GM10847 (cell line): ENCODE measurements around the gene HAL.

Experiments used
- POLR2A ChIP-seq: IDR thresholded peaks from 2 replicates; pipeline ENCODE4 v1.6.1; 2011; ENCODE audit not compliant: insufficient read length; ENCODE audit errors: extremely low read depth

The HAL gene

DNA sequence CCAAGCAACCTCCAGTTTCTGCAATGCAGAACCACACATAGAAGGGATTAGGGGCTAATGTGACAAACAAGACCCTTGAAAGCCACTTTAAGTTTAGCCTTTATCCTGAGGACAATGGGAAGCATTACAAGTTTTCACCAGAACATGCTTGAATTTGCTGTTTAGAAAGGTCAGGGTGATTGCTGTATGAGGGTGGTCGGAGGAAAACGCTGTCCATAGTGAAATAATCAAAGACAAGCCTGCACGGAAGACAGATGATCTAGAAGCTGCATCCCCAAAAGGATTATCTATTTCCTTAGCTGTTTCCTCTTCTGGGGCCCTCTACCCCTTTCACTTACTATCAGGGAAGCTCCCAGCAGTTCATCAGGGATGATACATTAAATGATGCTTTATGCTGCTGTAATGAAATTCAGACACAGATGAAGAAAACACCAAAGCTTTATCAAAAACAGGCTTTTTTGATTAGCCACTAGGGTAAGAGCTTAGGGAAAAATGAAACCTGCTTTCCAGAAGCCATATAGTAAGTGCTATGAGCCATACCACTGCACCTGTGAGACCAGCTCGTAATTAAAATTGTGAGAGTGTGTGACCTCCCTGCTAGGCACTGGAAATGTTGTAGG is 6.5 kb downstream of the HAL start:
- no peak for TF ChIP-seq POLR2A

- no peak for TF ChIP-seq POLR2A
Measured at GRCh38 chr12:95988506-95989275, 7.5 kb downstream of the HAL start.

GRCh38 chr12:95986635-95987570 is 9.2 kb downstream of the HAL start:
- no peak for TF ChIP-seq POLR2A

DNA sequence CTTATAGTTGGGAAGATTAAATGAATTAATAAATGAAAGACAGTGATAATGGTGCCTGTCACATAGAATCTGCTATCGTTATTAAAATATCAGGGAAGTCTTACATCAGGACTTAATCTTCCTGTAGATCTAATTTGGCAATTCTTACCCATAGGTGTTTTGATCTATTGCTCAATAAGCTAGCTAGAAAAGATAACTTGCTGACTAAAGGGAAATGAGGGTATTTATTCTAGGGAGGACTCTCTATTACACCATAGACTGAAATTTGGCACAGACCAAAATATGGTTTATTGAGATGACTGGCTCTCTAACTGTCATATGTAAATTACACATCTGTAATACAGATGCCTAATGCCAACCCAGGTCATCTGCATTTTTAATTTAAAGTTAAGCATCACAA is 11.5 kb downstream of the HAL start:
- TF ChIP-seq POLR2A, result no peak

DNA sequence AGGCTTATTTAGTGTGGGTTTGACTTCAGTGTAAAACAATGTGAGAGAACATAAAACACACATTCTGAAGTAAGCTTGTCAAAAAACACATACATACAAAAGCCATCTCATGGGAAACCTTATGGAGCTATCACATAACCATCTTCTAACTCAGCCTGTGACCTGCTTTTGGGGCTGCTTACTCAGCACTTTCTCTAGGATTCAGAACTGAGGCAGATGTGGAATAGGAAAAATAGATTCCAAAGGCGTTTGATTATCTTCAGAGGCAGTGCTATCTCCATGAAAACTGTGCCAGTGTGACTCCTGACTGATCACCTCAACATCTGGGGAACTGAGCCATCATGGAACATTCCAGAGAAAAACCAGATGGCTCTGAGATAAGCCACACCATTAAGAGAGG is 13.5 kb downstream of the HAL start:
- TF ChIP-seq POLR2A, result no peak

DNA sequence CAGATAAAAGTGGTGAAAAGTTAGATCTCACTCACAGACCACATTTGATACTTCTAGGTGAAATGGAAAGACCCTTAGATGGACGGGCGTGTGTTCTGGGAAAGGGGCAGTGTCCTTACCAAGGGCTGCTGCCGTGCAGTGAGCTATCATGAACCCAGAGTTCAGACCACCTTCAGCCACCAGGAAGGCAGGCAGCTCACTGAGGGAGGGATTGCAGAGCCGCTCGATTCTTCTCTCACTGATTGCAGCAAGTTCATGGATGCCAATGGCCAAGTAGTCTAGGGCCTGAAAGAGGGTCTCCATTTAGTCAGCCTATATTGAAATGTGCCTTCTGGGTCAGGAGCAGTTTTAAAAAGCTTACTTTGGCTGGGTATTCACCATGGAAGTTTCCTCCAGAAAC is 15.7 kb downstream of the HAL start:
- no peak for TF ChIP-seq POLR2A

- no peak for TF ChIP-seq POLR2A
Measured at GRCh38 chr12:95978774-95979173, 17.4 kb downstream of the HAL start.

GRCh38 chr12:95978351-95978750 is 17.8 kb downstream of the HAL start:
- TF ChIP-seq POLR2A, result no peak

GRCh38 chr12:95977764-95978305 is 18.3 kb downstream of the HAL start:
- no peak for TF ChIP-seq POLR2A

GRCh38 chr12:95976416-95976832 is 19.7 kb downstream of the HAL start:
- no peak for TF ChIP-seq POLR2A

DNA sequence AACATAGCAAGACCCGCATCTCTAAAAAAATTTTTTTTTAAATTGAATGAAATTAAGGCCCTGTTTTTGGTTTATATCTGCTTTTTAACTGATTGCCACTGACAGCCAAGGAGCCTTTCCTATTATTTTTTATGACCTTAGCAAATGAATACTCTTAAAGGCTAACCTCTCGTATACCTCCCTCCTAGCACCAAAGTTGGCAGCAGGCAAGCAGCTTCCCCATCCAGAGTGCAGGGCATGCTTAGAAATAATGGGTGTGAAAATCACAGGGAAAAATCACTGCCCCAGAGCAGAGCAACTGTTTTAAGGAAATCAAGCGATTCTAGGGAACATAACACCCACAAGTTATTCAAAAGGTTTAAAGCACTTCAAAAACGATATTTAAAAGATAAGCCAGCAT is 20.7 kb downstream of the HAL start:
- TF ChIP-seq POLR2A, result no peak

DNA sequence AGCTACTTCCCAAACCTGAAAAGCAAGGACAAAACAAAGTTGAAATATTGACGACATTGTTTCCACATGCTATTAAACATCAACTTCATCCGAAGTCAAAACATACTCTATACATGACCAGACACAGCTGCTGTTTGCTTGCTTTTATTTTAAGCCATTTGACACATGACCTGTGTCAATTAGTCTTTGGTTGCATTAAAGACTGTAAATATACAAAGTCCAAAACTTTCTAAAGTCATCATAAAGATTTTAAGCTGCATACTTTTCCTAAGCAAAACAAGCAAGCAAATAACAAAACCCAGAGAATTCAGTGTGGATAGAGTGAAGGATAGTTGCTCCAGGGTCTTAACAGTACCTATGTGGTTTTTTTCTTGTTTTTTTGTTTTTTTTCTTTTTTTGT is 21.8 kb downstream of the HAL start:
- TF ChIP-seq POLR2A, result no peak

- TF ChIP-seq POLR2A, result no peak
Measured at GRCh38 chr12:95972832-95973456, 23.2 kb downstream of the HAL start.

DNA sequence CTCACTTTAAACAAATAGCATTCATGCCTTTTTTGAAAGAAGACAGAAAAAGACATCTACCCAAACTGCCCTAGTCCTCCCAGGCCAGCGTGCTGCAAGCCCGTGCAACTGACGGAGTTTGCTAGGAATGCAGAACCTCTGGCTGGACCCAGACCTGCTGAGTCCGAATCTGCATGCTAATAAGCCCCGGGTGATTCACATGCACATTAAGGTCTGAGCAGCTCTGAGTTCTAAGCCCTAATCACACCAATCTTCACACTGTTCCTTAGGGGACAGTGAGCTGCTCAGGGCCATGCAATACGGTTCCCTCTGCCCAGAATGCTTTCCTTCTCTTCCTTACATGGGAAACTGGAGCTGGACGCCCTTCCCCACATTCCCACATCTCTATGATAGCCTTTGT is 25.2 kb downstream of the HAL start:
- no peak for TF ChIP-seq POLR2A

- TF ChIP-seq POLR2A, result no peak
Measured at GRCh38 chr12:95967301-95967700, 28.8 kb downstream of the HAL start.
